HepG2 (cell line): ENCODE data around the gene ZC3H8. TPM values are rescaled to one million over a fixed set of nuclear protein-coding genes. Genes with fewer than 3 reads are reported as not detected.
A peak's percentile ranks its signal among the peaks of the same experiment; 100 is the strongest.

Experiments
- ARNT ChIP-seq: fragments of 450-650 bp; IDR thresholded peaks from 2 replicates; pipeline ENCODE4 v1.6.1; 2017
- ATF7 ChIP-seq, 2 experiments: fragments of 450-650 bp in 1 of 2; sonication (generic) in 1 of 2; formaldehyde crosslinking in 1 of 2; IDR thresholded peaks; 2 replicates each; pipeline versions ENCODE4 v1.4.0 to v1.6.1; 2016 to 2020; ENCODE audit warnings: antibody characterized with exemption in 1 of 2, mild to moderate bottlenecking in 1 of 2, missing genetic modification reagents in 1 of 2
- HNRNPLL ChIP-seq: fragments of 200-400 bp; formaldehyde crosslinking; IDR thresholded peaks from 2 replicates; pipeline ENCODE4 v1.6.1; 2017; ENCODE audit warnings: mild to moderate bottlenecking, low read depth, low read length; ENCODE audit not compliant: poor library complexity, severe bottlenecking
- KMT2A ChIP-seq: sonication (generic); formaldehyde crosslinking; IDR thresholded peaks from 2 replicates; pipeline ENCODE4 v1.4.0; 2020; ENCODE audit warnings: missing genetic modification reagents
- MAF1 ChIP-seq: sonication (generic); formaldehyde crosslinking; IDR thresholded peaks from 2 replicates; pipeline ENCODE4 v1.5.0; 2020; ENCODE audit warnings: missing genetic modification reagents, borderline replicate concordance
- MBNL3 ChIP-seq: fragments of 250-450 bp; sonication (Bioruptor Pico); conservative IDR thresholded peaks from 2 replicates; pipeline ENCODE4 v1.8.0; 2022; ENCODE audit warnings: mild to moderate bottlenecking, inconsistent platforms
- POLR2AphosphoS5 ChIP-seq: IDR thresholded peaks from 2 replicates; pipeline ENCODE4 v1.6.1; 2012; ENCODE audit warnings: low read depth, low read length
- ZBTB21 ChIP-seq: sonication (generic); formaldehyde crosslinking; IDR thresholded peaks from 2 replicates; pipeline ENCODE4 v1.4.0; 2020; ENCODE audit warnings: missing genetic modification reagents
- ZFP1 ChIP-seq: IDR thresholded peaks from 2 replicates; pipeline ENCODE4 v1.6.1; 2016
- ZFP36 ChIP-seq: fragments of 150-350 bp; IDR thresholded peaks from 2 replicates; pipeline ENCODE4 v1.6.1; 2018; ENCODE audit warnings: borderline replicate concordance, low read length, low read depth; ENCODE audit not compliant: partially characterized antibody
- ZFP82 ChIP-seq: sonication (generic); formaldehyde crosslinking; IDR thresholded peaks from 2 replicates; pipeline ENCODE4 v1.5.1; 2020; ENCODE audit warnings: mild to moderate bottlenecking, missing genetic modification reagents, borderline replicate concordance
- ZNF260 ChIP-seq: sonication (generic); formaldehyde crosslinking; IDR thresholded peaks from 2 replicates; pipeline ENCODE4 v1.4.0; 2020; ENCODE audit warnings: missing genetic modification reagents, low read depth, mild to moderate bottlenecking, borderline replicate concordance
- ZNF274 ChIP-seq: sonication (generic); formaldehyde crosslinking; IDR thresholded peaks from 2 replicates; pipeline ENCODE4 v1.5.1; 2020; ENCODE audit warnings: mild to moderate bottlenecking, missing genetic modification reagents
- ZNF574 ChIP-seq: sonication (generic); formaldehyde crosslinking; IDR thresholded peaks from 2 replicates; pipeline ENCODE4 v1.4.0; 2020; ENCODE audit warnings: missing genetic modification reagents
- ZNF609 ChIP-seq: sonication (generic); formaldehyde crosslinking; IDR thresholded peaks from 2 replicates; pipeline ENCODE4 v1.4.0; 2020; ENCODE audit warnings: mild to moderate bottlenecking, missing genetic modification reagents, borderline replicate concordance
- ZNF720 ChIP-seq: sonication (generic); formaldehyde crosslinking; IDR thresholded peaks from 2 replicates; pipeline ENCODE4 v1.4.0; 2020; ENCODE audit warnings: missing genetic modification reagents
- ZNF781 ChIP-seq: sonication (generic); formaldehyde crosslinking; IDR thresholded peaks from 2 replicates; pipeline ENCODE4 v1.5.1; 2020; ENCODE audit warnings: borderline replicate concordance, mild to moderate bottlenecking, missing genetic modification reagents; ENCODE audit errors: not compliant biosample characterization
- polyA plus RNA-seq, 8 experiments: library from polyadenylated mRNA; depleted of rRNA in 3 of 8; stranded (reverse) in 7 of 8; unstranded in 1 of 8; fragments of >200 nt; fragmentation: Illumina TruSeq in 4 of 8; extraction: Trizol in 4 of 8; gene quantifications; 2 replicates each; pipeline versions ENCODE4 v1.2.1 to v1.2.3, GENCODE V29; 2011 to 2016; ENCODE audit warnings: low read depth in 4 of 8, missing spikeins in 1 of 8, mixed read lengths in 1 of 8; ENCODE audit not compliant: insufficient read depth in 1 of 8
- total RNA-seq, 5 experiments: library from RNA; depleted of rRNA; stranded (reverse); fragments of >200 nt; fragmentation: Illumina TruSeq; extraction: Trizol; gene quantifications; 2 replicates each; pipeline ENCODE4 v1.2.3, GENCODE V29; 2016; ENCODE audit warnings: low read depth in 1 of 5
- TF ChIP-seq, protein P1 (sequence below): sonication (generic); formaldehyde crosslinking; IDR thresholded peaks from 2 replicates; pipeline ENCODE4 v1.5.0; 2020; ENCODE audit warnings: mild to moderate bottlenecking, missing genetic modification reagents, borderline replicate concordance
- TF ChIP-seq, protein P2 (sequence below): fragments of 450-650 bp; IDR thresholded peaks from 2 replicates; pipeline ENCODE4 v1.6.1; 2017

ZC3H8 gene
- total and polyA plus RNA-seq, 2 of the 13 experiments (the other 11 are each of a cell fraction or from before 2014, with no cell fraction given) = 4.5 to 17.0 TPM

GRCh38 chr2:112275311-112275886 lies 20.6 kb upstream of the ZC3H8 start, which contains the start of gene ZC3H6 (continued):
- TF ChIP-seq MBNL3 = no peak
- TF ChIP-seq ZBTB21 (CRISPR knock-in tag) = 0 out of 2 replicates have a peak, but pooled peaks have one; percentile 51
- TF ChIP-seq MAF1 (CRISPR knock-in tag) = peak; percentile 88
- peak; percentile 90 for TF ChIP-seq ZNF609
- peak; percentile 99 for TF ChIP-seq ZNF781
- peak; percentile 94 for TF ChIP-seq KMT2A (CRISPR knock-in tag)
- peak; percentile 95 for TF ChIP-seq POLR2AphosphoS5
- no peak for TF ChIP-seq ARNT
- TF ChIP-seq ZNF274 = peak; percentile 71
- TF ChIP-seq, protein P1, sequence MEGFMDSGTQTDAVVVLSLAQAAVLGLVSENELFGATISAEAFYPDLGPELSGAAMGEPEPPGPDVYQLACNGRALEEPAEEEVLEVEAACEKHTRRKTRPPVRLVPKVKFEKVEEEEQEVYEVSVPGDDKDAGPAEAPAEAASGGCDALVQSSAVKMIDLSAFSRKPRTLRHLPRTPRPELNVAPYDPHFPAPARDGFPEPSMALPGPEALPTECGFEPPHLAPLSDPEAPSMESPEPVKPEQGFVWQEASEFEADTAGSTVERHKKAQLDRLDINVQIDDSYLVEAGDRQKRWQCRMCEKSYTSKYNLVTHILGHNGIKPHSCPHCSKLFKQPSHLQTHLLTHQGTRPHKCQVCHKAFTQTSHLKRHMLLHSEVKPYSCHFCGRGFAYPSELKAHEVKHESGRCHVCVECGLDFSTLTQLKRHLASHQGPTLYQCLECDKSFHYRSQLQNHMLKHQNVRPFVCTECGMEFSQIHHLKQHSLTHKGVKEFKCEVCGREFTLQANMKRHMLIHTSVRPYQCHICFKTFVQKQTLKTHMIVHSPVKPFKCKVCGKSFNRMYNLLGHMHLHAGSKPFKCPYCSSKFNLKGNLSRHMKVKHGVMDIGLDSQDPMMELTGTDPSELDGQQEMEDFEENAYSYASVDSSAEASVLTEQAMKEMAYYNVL (CRISPR knock-in tag) = peak; percentile 16
- TF ChIP-seq ZFP36 = no peak
- TF ChIP-seq, protein P2, sequence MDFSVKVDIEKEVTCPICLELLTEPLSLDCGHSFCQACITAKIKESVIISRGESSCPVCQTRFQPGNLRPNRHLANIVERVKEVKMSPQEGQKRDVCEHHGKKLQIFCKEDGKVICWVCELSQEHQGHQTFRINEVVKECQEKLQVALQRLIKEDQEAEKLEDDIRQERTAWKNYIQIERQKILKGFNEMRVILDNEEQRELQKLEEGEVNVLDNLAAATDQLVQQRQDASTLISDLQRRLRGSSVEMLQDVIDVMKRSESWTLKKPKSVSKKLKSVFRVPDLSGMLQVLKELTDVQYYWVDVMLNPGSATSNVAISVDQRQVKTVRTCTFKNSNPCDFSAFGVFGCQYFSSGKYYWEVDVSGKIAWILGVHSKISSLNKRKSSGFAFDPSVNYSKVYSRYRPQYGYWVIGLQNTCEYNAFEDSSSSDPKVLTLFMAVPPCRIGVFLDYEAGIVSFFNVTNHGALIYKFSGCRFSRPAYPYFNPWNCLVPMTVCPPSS = no peak
- no peak; the same call in 1 of the 2 replicates for TF ChIP-seq ZNF260 (CRISPR knock-in tag)
- peak; percentile 90 for TF ChIP-seq ZNF720 (CRISPR knock-in tag)
- peak; percentile 88 for TF ChIP-seq ZNF574 (CRISPR knock-in tag)
- TF ChIP-seq ATF7 (IDR thresholded peaks at IDR 0.05) = no peak
- peak; percentile 88 for TF ChIP-seq ATF7 (CRISPR knock-in tag; IDR thresholded peaks at IDR 0.05)
- TF ChIP-seq ZFP1 (CRISPR knock-in tag) = peak; percentile 98
- peak; percentile 77; the same call in 1 of the 2 replicates for TF ChIP-seq ZFP82 (CRISPR knock-in tag)
- peak; percentile 85 for TF ChIP-seq HNRNPLL
